Loucy (cell line): ENCODE measurements around the gene GRIN2B.

Experiments used
- EZH2phosphoT487 ChIP-seq: fragments of 200-600 bp; IDR thresholded peaks from 2 replicates; pipeline ENCODE4 v1.6.1; 2018; ENCODE audit warnings: antibody characterized with exemption, mild to moderate bottlenecking, moderate library complexity, borderline replicate concordance
- TF ChIP-seq, protein P1 (sequence below): fragments of 200-600 bp; sonication (generic); conservative IDR thresholded peaks from 2 replicates; pipeline ENCODE4 v1.5.1; 2014; ENCODE audit warnings: mild to moderate bottlenecking, antibody characterized with exemption, low read length

DNA sequence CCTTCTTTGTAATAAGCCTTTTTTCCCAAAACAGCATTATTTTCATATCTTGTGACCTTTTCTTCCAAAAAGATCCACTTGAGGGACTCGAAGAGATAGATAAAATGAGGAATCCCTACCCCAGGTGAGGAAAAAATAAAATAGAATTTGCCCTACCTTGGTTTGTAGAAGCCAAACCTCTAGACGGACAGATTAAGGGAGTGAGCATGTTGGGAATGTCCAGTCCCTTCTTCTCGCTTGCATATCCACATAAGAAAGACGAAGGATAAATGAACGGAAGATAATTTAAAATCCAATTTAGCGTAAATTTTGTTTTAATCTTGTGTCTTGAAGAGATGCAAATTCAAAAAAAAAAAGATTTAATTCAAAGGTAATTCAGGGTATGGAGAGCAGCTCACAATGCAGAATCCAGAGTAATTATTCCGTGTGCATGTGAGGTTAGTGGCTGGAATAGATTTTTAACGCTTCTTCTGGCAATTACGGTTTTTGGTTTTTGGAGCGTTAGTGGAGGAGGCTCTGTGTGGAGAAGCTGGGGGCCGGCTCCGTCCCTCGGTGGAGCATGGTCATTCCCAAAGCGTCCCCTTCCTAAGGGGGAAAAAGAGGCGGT lies 1.5 kb downstream of the GRIN2B start:
- TF ChIP-seq EZH2phosphoT487, result no peak
- TF ChIP-seq, protein P1, sequence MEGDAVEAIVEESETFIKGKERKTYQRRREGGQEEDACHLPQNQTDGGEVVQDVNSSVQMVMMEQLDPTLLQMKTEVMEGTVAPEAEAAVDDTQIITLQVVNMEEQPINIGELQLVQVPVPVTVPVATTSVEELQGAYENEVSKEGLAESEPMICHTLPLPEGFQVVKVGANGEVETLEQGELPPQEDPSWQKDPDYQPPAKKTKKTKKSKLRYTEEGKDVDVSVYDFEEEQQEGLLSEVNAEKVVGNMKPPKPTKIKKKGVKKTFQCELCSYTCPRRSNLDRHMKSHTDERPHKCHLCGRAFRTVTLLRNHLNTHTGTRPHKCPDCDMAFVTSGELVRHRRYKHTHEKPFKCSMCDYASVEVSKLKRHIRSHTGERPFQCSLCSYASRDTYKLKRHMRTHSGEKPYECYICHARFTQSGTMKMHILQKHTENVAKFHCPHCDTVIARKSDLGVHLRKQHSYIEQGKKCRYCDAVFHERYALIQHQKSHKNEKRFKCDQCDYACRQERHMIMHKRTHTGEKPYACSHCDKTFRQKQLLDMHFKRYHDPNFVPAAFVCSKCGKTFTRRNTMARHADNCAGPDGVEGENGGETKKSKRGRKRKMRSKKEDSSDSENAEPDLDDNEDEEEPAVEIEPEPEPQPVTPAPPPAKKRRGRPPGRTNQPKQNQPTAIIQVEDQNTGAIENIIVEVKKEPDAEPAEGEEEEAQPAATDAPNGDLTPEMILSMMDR, result no peak
